ENCODE results near the gene PRKN.

The PRKN gene

GRCh38 chr6:161917645-161918044 lies 809.9 kb downstream of the PRKN start:
- H3K27ac ChIP-seq, result no peak overlapping the region
- TF ChIP-seq ZFX (IDR thresholded peaks at IDR 0.05) (no peak), CTCF (conservative IDR thresholded peaks at IDR 0.05) (no peak; the same call in 1 of the 2 replicates)

GRCh38 chr6:161915456-161915964 lies 812.1 kb downstream of the PRKN start:
- H3K27ac ChIP-seq, result no peak overlapping the region
- TF ChIP-seq ZFX (IDR thresholded peaks at IDR 0.05) (no peak), CTCF (conservative IDR thresholded peaks at IDR 0.05) (no peak)

- H3K27ac ChIP-seq, result no peak overlapping the region
Measured at GRCh38 chr6:161908872-161909271, 818.7 kb downstream of the PRKN start.

GRCh38 chr6:161906571-161906970 lies 821.0 kb downstream of the PRKN start:
- no peak overlapping the region for H3K27ac ChIP-seq
- TF ChIP-seq CTCF (conservative IDR thresholded peaks at IDR 0.05) (no peak), ZFX (IDR thresholded peaks at IDR 0.05) (no peak)

More at GRCh38 chr6:161908872-161909271, 818.7 kb downstream of the PRKN start:
- TF ChIP-seq ZFX (IDR thresholded peaks at IDR 0.05), result no peak
- TF ChIP-seq CTCF (conservative IDR thresholded peaks at IDR 0.05), result no peak

GRCh38 chr6:161903584-161904212 lies 823.9 kb downstream of the PRKN start:
- no peak overlapping the region for H3K27ac ChIP-seq
- no peak for TF ChIP-seq CTCF (conservative IDR thresholded peaks at IDR 0.05)
- no peak for TF ChIP-seq ZFX (IDR thresholded peaks at IDR 0.05)

- TF ChIP-seq ZFX (IDR thresholded peaks at IDR 0.05) (no peak), CTCF (conservative IDR thresholded peaks at IDR 0.05) (no peak)
Measured at GRCh38 chr6:161901740-161902426, 825.7 kb downstream of the PRKN start.

GRCh38 chr6:161894436-161894835 lies 833.1 kb downstream of the PRKN start:
- TF ChIP-seq CTCF (conservative IDR thresholded peaks at IDR 0.05), result no peak
- no peak for TF ChIP-seq ZFX (IDR thresholded peaks at IDR 0.05)
- H3K27ac ChIP-seq, result no peak overlapping the region

More at GRCh38 chr6:161901740-161902426, 825.7 kb downstream of the PRKN start:
- no peak overlapping the region for H3K27ac ChIP-seq

All from C4-2B (cell line).